ENCODE data around the gene COMMD9. TPM values are rescaled to one million over a fixed set of nuclear protein-coding genes. Genes with fewer than 3 reads are reported as not detected.

COMMD9 gene
- total and polyA plus RNA-seq, 4 donors = 22.9 to 50.8 (median 28.3) TPM

DNA sequence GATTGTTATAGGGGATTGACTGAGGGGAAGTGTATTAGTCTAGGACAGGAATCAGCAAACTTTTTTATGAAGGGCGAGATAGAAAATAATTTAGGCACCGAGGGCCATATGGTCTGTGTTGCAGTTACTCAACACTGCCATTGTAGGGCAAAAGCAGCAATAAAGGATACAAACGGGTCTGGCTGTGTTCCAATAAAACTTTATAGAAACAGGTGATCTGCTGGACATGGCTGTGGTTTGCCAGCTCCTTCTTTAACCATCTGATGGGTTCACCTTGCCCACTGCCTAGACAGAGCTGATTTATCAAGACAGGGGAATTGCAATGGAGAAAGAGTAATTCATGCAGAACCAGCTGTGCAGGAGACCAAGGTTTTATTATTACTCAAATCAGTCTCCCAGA is 26.8 kb upstream of the COMMD9 start:
- no peaks in the 10 kb centered on the region for H3K36me3 ChIP-seq (ENCODE audit: control insufficient read depth in 4 of 4, insufficient read depth in 3 of 4, low read depth in 1 of 4, low read length in 3 of 4)
- TF ChIP-seq FOXA1 (IDR thresholded peaks at IDR 0.05) (no peak), EGR1 (IDR thresholded peaks at IDR 0.05; ENCODE audit: low read depth in 2 of 2) (no peak), RAD21 (IDR thresholded peaks at IDR 0.05) (no peak), HNF4G (IDR thresholded peaks at IDR 0.05) (no peak), TAF1 (conservative IDR thresholded peaks at IDR 0.05) (no peak), FOXA2 (IDR thresholded peaks at IDR 0.05) (no peak), RXRA (IDR thresholded peaks at IDR 0.05) (no peak), NR2F2 (IDR thresholded peaks at IDR 0.05) (no peak), HNF4A (conservative IDR thresholded peaks at IDR 0.05) (no peak), REST (IDR thresholded peaks at IDR 0.05) (no peak), CTCF (IDR thresholded peaks at IDR 0.05; ENCODE audit: low read depth, low read length, missing input control) (no peak), SP1 (IDR thresholded peaks at IDR 0.05) (no peak), GABPA (IDR thresholded peaks at IDR 0.05 in 1 of 2, conservative IDR thresholded peaks at IDR 0.05 in 1 of 2) (no peak), MAX (IDR thresholded peaks at IDR 0.05) (no peak), YY1 (IDR thresholded peaks at IDR 0.05) (no peak)
- TF ChIP-seq, protein P1, sequence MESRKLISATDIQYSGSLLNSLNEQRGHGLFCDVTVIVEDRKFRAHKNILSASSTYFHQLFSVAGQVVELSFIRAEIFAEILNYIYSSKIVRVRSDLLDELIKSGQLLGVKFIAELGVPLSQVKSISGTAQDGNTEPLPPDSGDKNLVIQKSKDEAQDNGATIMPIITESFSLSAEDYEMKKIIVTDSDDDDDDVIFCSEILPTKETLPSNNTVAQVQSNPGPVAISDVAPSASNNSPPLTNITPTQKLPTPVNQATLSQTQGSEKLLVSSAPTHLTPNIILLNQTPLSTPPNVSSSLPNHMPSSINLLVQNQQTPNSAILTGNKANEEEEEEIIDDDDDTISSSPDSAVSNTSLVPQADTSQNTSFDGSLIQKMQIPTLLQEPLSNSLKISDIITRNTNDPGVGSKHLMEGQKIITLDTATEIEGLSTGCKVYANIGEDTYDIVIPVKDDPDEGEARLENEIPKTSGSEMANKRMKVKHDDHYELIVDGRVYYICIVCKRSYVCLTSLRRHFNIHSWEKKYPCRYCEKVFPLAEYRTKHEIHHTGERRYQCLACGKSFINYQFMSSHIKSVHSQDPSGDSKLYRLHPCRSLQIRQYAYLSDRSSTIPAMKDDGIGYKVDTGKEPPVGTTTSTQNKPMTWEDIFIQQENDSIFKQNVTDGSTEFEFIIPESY (IDR thresholded peaks at IDR 0.05) = no peak

GRCh38 chr11:36314434-36314767 is 25.2 kb upstream of the COMMD9 start:
- Histone ChIP-seq H3K9ac (ENCODE audit: low read depth in 1 of 2, low read length in 2 of 2) (no peak overlapping the region), H3K9me3 (ENCODE audit: control insufficient read depth in 4 of 4, low read length in 3 of 4) (no peaks in the 10 kb centered on the region), H3K27me3 (ENCODE audit: control insufficient read depth in 4 of 4, insufficient read depth in 4 of 4, low read length in 3 of 4) (peaks cover 0 to 9% (median 2%) of the 10 kb centered on the region in 4 donors), H3K36me3 (ENCODE audit: control insufficient read depth in 4 of 4, insufficient read depth in 3 of 4, low read depth in 1 of 4, low read length in 3 of 4) (no peaks in the 10 kb centered on the region), H3K4me1 (ENCODE audit: control insufficient read depth in 4 of 4, insufficient read depth in 4 of 4, low read length in 3 of 4) (no peaks in the 10 kb centered on the region), H3K4me3 (ENCODE audit: low read depth in 1 of 3, low read length in 3 of 3) (no peak overlapping the region), H3K27ac (ENCODE audit: low read depth in 1 of 2, low read length in 2 of 2) (no peak overlapping the region)
- TF ChIP-seq CTCF (IDR thresholded peaks at IDR 0.05; ENCODE audit: low read depth, low read length, missing input control) (no peak), JUND (IDR thresholded peaks at IDR 0.05) (no peak), RAD21 (IDR thresholded peaks at IDR 0.05) (no peak), HNF4A (conservative IDR thresholded peaks at IDR 0.05) (no peak), REST (IDR thresholded peaks at IDR 0.05) (no peak), FOXA1 (IDR thresholded peaks at IDR 0.05) (no peak), HNF4G (IDR thresholded peaks at IDR 0.05) (no peak)
- DNase-seq (ENCODE audit: low spot score) = no peak
- WGBS = 73% methylated on average over 6 of the region's 6 CpGs

More for the DNA sequence above, 26.8 kb upstream of the COMMD9 start:
- DNase-seq (ENCODE audit: low spot score) = no peak
- Histone ChIP-seq H3K4me1 (ENCODE audit: control insufficient read depth in 4 of 4, insufficient read depth in 4 of 4, low read length in 3 of 4) (no peaks in the 10 kb centered on the region), H3K27me3 (ENCODE audit: control insufficient read depth in 4 of 4, insufficient read depth in 4 of 4, low read length in 3 of 4) (peaks cover 0 to 9% (median 2%) of the 10 kb centered on the region in 4 donors), H3K27ac (ENCODE audit: low read depth in 1 of 2, low read length in 2 of 2) (no peak overlapping the region), H3K4me3 (ENCODE audit: low read depth in 1 of 3, low read length in 3 of 3) (no peak overlapping the region), H3K9me3 (ENCODE audit: control insufficient read depth in 4 of 4, low read length in 3 of 4) (no peaks in the 10 kb centered on the region), H3K9ac (ENCODE audit: low read depth in 1 of 2, low read length in 2 of 2) (no peak overlapping the region)
- 52% methylated on average over 3 of the region's 3 CpGs for WGBS
